Endodermal cell (in vitro differentiated cells): Measurements from ENCODE around the gene PRR20G. TPM values are rescaled to one million over a fixed set of nuclear protein-coding genes. Genes with fewer than 3 reads are reported as not detected.
A peak's percentile ranks its signal among the peaks of the same experiment; 100 is the strongest.
"Not testable (repeated sequence)": the region's sequence is repeated elsewhere in the genome, so short reads cannot be mapped to it uniquely, and the experiment has no call there.

Experiments used
- DNase-seq: peaks from one replicate; pipeline ENCODE4 v3.0.0-alpha.2; 2017
- H3K27ac ChIP-seq: 2 replicates; pipeline ENCODE4 v1.5.1; 2013; ENCODE audit warnings: mild to moderate bottlenecking, low read depth, low read length, moderate library complexity
- H3K27me3 ChIP-seq: 2 replicates; pipeline ENCODE4 v1.6.1; 2013; ENCODE audit warnings: mild to moderate bottlenecking, low read length, moderate library complexity; ENCODE audit not compliant: insufficient read depth, control insufficient read depth, poor library complexity, severe bottlenecking
- H3K36me3 ChIP-seq: 2 replicates; pipeline ENCODE4 v1.7.0; 2013; ENCODE audit warnings: mild to moderate bottlenecking, low read length, moderate library complexity; ENCODE audit not compliant: control insufficient read depth, insufficient read depth
- H3K4me1 ChIP-seq: one replicate; pipeline ENCODE4 v1.7.0; 2013; ENCODE audit warnings: low read length; ENCODE audit not compliant: control insufficient read depth, insufficient read depth
- H3K4me3 ChIP-seq: 2 replicates; pipeline ENCODE4 v1.5.1; 2013; ENCODE audit warnings: mild to moderate bottlenecking, low read length, moderate library complexity
- H3K9ac ChIP-seq: 2 replicates; pipeline ENCODE4 v1.6.1; 2013; ENCODE audit warnings: mild to moderate bottlenecking, low read length, moderate library complexity; ENCODE audit not compliant: poor library complexity, severe bottlenecking; ENCODE audit errors: extremely low read depth
- H3K9me3 ChIP-seq: 2 replicates; pipeline ENCODE4 v1.6.1; 2013; ENCODE audit warnings: mild to moderate bottlenecking, low read length, moderate library complexity; ENCODE audit not compliant: control insufficient read depth
- H3K27ac Mint-ChIP-seq: 2 replicates; pipeline ENCODE4 v1.8.0; 2020; ENCODE audit warnings: mixed read lengths
- H3K27me3 Mint-ChIP-seq: 2 replicates; pipeline ENCODE4 v1.8.0; 2021; ENCODE audit warnings: mild to moderate bottlenecking, mixed read lengths; ENCODE audit not compliant: insufficient read depth
- H3K36me3 Mint-ChIP-seq: 2 replicates; pipeline ENCODE4 v1.8.0; 2020; ENCODE audit warnings: low read depth, mixed read lengths
- H3K4me1 Mint-ChIP-seq: 2 replicates; pipeline ENCODE4 v1.8.0; 2020; ENCODE audit warnings: mixed read lengths
- H3K4me3 Mint-ChIP-seq: 2 replicates; pipeline ENCODE4 v1.8.0; 2020; ENCODE audit warnings: mild to moderate bottlenecking, moderate library complexity, mixed read lengths
- H3K9me3 Mint-ChIP-seq: 2 replicates; pipeline ENCODE4 v1.8.0; 2020; ENCODE audit warnings: mild to moderate bottlenecking, mixed read lengths
- WGBS, 2 experiments: methylation state at CpG; one replicate each; pipeline versions ENCODE4 v1.1.5 to v1.1.7; 2013; ENCODE audit warnings: missing lambda C conversion rate in 2 of 2, mixed read lengths in 1 of 2; ENCODE audit not compliant: insufficient coverage in 1 of 2, insufficient read length in 1 of 2; 5-methylcytosine and 5-hydroxymethylcytosine counted together
- total RNA-seq, 2 donors: library from RNA; stranded (reverse); fragmentation: NEBNext Ultra II Directional in 1 of 2; extraction: Animal tissue kit (Norgen Biotek cat#: 25700) in 1 of 2; gene quantifications; 2 replicates in 1 of 2; 3 replicates in 1 of 2; pipeline ENCODE4 v1.2.1, GENCODE V29; 2021
- TF ChIP-seq, protein P1 (sequence below): fragments of 200-600 bp; sonication (generic); conservative IDR thresholded peaks from 2 replicates; pipeline ENCODE4 v1.5.0; 2021; ENCODE audit warnings: antibody characterized with exemption, mild to moderate bottlenecking

Gene PRR20G
- total RNA-seq, 2 donors from 2014 or later: not detected

GRCh38 chr3:127320529-127321121 lies 32.8 kb upstream of the PRR20G start:
- Histone ChIP-seq H3K9ac (no peak overlapping the region), H3K27ac (no peak overlapping the region), H3K27me3 (peaks cover 5% of the 10 kb centered on the region), H3K36me3 (no peaks in the 10 kb centered on the region), H3K4me1 (no peaks in the 10 kb centered on the region), H3K4me3 (no peak overlapping the region), H3K9me3 (no peaks in the 10 kb centered on the region)
- Mint-ChIP-seq H3K27me3 (peaks cover 19% of the 10 kb centered on the region), H3K27ac (no peak overlapping the region), H3K4me3 (no peak overlapping the region), H3K9me3 (no peaks in the 10 kb centered on the region), H3K36me3 (no peaks in the 10 kb centered on the region), H3K4me1 (no peaks in the 10 kb centered on the region)
- peak; percentile 75 for DNase-seq
- WGBS, 2 experiments: 67 to 100% methylated on average over 2 to 4 of the region's 4 CpGs
- TF ChIP-seq, protein P1, sequence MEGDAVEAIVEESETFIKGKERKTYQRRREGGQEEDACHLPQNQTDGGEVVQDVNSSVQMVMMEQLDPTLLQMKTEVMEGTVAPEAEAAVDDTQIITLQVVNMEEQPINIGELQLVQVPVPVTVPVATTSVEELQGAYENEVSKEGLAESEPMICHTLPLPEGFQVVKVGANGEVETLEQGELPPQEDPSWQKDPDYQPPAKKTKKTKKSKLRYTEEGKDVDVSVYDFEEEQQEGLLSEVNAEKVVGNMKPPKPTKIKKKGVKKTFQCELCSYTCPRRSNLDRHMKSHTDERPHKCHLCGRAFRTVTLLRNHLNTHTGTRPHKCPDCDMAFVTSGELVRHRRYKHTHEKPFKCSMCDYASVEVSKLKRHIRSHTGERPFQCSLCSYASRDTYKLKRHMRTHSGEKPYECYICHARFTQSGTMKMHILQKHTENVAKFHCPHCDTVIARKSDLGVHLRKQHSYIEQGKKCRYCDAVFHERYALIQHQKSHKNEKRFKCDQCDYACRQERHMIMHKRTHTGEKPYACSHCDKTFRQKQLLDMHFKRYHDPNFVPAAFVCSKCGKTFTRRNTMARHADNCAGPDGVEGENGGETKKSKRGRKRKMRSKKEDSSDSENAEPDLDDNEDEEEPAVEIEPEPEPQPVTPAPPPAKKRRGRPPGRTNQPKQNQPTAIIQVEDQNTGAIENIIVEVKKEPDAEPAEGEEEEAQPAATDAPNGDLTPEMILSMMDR: no peak

- H3K27me3 Mint-ChIP-seq: peaks cover 14% of the 10 kb centered on the region
- Histone ChIP-seq H3K9ac (no peak overlapping the region), H3K36me3 (no peaks in the 10 kb centered on the region), H3K4me3 (no peak overlapping the region), H3K27ac (no peak overlapping the region), H3K27me3 (peaks cover 5% of the 10 kb centered on the region), H3K9me3 (no peaks in the 10 kb centered on the region), H3K4me1 (no peaks in the 10 kb centered on the region)
- H3K9me3 Mint-ChIP-seq: no peaks in the 10 kb centered on the region
- no peak overlapping the region for H3K4me3 Mint-ChIP-seq
- TF ChIP-seq, protein P1: no peak
- H3K4me1 Mint-ChIP-seq: no peaks in the 10 kb centered on the region
- no peak overlapping the region for H3K27ac Mint-ChIP-seq
- no peaks in the 10 kb centered on the region for H3K36me3 Mint-ChIP-seq
- WGBS, 2 experiments: 88 to 89% methylated on average over 5 to 7 of the region's 7 CpGs
- no peak for DNase-seq
Measured at GRCh38 chr3:127316685-127317084, 28.8 kb upstream of the PRR20G start.

GRCh38 chr3:127312818-127313217 lies 25.0 kb upstream of the PRR20G start:
- no peak overlapping the region for H3K4me3 ChIP-seq
- no peaks in the 10 kb centered on the region for H3K36me3 ChIP-seq
- WGBS, 2 experiments: 20 to 64% methylated on average over 1 to 3 of the region's 3 CpGs
- H3K9me3 ChIP-seq: no peaks in the 10 kb centered on the region
- TF ChIP-seq, protein P1: no peak
- no peak overlapping the region for H3K9ac ChIP-seq
- H3K27ac Mint-ChIP-seq: no peak overlapping the region
- no peak overlapping the region for H3K4me3 Mint-ChIP-seq
- no peak for DNase-seq
- H3K4me1 Mint-ChIP-seq: no peaks in the 10 kb centered on the region
- no peaks in the 10 kb centered on the region for H3K36me3 Mint-ChIP-seq
- H3K27me3 ChIP-seq: peaks cover 5% of the 10 kb centered on the region
- peaks cover 4% of the 10 kb centered on the region for H3K9me3 Mint-ChIP-seq
- H3K27me3 Mint-ChIP-seq: peaks cover 13% of the 10 kb centered on the region
- no peaks in the 10 kb centered on the region for H3K4me1 ChIP-seq
- H3K27ac ChIP-seq: no peak overlapping the region

DNA sequence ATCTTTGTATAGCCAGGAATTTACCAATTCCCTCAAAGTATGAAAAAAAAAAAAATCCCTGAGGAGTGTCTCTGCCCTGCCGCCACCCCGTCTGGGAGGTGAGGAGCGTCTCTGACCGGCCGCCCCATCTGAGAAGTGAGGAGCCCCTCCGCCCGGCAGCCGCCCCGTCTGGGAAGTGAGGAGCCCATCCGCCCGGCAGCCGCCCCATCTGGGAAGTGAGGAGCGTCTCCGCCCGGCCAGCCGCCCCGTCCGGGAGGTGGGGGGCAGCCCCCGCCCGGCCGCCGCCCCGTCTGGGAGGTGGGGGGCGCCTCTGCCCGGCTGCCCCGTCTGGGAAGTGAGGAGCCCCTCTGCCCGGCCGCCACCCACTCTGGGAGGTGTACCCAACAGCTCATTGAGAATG lies 21.0 kb upstream of the PRR20G start:
- 86% methylated on average over 28 of the region's 28 CpGs; no CpG with 5 or more reads in 1 of the 2 experiments for WGBS, 2 experiments
- not testable (repeated sequence) for H3K27ac ChIP-seq, H3K27ac Mint-ChIP-seq, H3K9ac ChIP-seq, H3K27me3 ChIP-seq, H3K4me1 Mint-ChIP-seq, H3K4me3 ChIP-seq, H3K4me3 Mint-ChIP-seq, H3K36me3 Mint-ChIP-seq, H3K36me3 ChIP-seq, H3K4me1 ChIP-seq, H3K9me3 Mint-ChIP-seq, DNase-seq, H3K9me3 ChIP-seq
- peaks cover 16% of the 10 kb centered on the region for H3K27me3 Mint-ChIP-seq
